ENCODE results near the gene KCNJ5.
A peak's percentile ranks its signal among the peaks of the same experiment; 100 is the strongest.

KCNJ5 gene

DNA sequence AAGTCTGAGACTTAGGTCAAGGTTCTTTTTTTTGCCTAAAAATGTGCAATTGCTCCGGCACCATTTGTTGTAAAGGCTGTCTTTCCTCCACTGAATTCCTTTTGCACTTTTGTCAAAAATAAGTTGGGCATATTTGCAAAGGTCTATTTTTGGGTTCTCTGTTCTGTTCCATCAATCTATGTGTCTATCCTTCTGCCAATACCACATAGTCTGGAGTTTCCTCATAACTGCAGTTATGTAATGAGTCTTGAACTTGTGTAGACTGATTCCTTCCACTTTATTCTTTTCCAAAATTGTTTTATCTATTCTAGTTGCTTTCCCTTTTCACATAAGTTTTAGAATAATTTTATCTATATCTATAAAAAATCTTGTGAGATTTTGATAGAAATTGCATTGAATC is 6.7 kb downstream of the KCNJ5 start:
- DNase-seq: no peak

DNA sequence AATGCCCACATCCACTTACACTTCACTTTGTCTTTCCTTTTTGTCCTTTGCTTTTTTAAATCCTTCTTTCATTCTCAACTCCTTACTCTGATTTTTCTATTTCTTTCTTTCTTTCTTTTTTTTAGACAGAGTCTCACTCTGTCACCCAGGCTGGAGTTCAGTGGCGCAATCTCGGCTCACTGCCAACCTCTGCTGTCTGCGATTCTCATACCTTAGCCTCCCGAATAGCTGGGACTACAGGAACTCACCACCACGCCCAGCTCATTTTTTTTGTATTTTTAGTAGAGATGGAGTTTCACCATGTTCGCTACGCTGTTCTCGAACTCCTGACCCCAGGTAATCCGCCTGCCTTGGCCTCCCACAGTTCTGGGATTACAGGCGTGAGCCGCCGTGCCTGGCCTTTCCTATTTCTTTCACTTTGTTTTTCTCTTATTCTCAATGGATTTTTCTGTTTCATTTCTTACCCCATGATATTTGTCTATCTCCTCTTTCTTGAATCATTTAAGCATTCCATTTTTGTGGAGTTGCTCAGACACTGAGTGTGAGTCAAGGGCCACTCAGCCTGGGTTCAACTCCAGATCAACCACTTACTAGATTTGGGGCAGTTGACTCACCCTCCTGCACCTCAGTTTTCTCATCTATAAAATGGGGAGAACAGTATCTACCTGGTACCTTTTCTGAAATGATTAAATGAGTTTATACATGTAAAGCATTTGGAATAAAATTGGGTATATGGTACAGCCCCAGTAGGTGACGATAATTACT is 7.6 kb downstream of the KCNJ5 start:
- no peak for DNase-seq

DNA sequence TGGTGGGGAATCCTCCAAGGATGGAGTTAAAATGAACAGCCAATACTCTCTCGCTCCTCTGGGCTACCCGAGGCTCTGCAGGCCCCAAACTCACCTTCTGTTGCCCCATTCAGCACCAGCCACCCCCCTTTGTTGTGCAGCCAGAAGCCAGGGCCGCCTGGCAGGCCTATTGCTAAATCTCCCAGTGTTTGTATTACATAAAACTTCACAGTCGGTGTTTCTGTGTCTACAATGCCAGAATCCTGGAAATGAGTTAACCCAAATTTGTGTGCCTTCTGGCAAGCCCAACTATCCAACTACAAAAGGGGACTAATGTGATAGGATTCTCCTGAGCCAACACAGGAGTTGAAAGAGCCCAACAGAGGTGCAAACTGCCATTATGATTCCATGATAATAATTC is 9.3 kb downstream of the KCNJ5 start:
- no peak for DNase-seq

DNA sequence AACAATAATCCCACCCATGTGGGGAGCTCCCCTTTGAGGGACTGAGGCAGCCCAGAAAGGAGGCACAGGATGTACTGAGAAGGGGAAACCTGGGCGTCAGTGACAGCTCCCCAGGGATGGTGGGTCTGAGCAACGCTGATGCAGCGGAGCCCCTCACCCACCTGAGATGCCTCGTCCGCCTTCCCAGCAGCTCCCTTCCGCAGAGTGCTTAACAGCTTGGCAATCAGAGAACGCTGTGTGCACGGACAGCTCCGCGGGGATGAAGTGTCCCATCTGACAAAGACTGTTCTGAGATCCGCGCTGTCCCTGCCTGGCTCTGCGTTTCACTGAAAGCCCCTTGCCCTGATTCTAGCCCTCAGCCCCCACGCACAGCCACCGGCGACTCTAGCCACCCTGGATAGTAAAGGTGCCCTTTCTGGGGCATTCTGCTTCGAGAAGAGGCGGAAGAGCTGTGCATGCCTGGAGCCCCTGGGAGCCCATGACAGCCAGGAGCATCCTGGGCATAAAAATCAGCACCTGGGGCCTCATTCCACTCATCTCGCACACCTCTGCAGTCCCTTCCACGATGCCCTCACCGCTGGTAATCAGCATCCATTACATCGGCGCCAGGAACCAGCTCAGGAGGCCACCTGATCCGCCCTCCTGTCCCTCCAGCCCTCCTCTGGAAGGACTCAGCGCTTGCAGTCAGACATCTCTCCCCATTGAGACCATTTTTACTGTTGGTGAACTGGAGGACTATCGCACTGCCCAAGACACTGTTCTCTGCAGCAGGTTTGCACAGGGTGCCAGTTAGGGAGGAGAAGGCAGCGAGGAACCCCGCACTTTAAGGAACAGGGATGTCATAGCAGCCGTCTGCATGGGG is 10.7 kb downstream of the KCNJ5 start:
- no peak for DNase-seq

DNA sequence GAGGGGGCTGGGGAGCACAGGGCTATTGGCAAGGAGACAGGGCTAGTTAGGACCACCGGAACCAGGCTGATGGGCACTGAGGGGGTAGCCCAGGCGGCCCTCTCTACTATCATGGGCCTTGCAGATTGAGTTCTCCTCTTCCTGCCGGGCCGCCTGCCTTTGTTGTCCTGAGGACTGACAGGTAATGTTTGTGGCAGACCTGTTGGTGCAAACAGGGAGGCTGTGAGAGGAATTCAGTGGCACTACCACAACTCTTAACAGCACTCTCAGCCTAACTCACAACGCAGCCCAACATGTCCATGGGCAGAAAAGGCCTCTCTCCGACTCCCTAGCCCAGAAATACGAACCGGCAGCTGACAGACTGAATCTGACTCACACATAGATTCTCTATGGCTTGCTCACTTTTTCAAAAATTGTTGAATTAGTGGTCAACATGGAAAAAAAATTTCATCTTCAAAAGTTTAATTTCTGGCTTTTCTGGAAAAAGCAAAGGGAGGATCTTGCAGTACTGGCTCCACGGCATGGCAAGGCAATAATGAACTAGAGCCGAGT is 11.4 kb downstream of the KCNJ5 start:
- DNase-seq: no peak

DNA sequence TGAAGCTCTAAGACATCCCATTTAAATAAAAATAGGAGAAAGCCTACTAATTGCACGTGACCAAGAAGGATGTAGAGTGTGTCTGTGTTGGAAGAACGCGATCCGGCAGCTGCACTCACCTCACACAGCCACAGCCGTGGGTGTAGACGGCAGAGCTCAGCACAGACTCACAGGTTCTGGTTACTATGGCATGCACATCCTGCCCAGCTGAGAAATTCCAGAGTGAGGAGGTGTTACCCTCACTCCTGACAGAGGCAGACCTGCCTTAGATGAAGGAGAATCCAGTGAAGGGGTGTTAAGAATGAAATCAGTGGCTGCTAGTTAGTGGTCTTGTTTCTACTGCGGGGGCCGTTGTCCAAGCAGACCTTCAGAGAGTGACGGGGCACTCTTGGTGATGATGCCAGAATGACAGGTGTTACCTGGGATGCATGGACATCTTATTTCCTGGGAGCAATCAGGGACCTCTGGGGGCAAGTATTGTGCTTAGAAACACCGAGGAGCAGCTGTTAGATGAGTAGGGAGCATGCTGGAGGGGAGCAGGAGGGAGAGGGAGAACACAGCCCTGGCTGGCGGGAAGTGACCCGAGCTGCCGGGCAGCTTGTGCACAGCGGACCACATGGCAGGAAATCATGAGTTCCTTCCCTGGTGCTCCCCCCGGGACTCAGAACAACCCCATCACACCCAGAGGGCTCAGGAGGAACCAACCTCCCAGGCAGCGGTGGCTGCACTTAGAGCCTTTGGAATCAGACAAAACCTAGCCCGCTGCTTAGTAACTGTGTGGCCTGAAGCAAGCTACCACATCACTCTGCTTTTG is 12.3 kb downstream of the KCNJ5 start:
- DNase-seq: no peak

DNA sequence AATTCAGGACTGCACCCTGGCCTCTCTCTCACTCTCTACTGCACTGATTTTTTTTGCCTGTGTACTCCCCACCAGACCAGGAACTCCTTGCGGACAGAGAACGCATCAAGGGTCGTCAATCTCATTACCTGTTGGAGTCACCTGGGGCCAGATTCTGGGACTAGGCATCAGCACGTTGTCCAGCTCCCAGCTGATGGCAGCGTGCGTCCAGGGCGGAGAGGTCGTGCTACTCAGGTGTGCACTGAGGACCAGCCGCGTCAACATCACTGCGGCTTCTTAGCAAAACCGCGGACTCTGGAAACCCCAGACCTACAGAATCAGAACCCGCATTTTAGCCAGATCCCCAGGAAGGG is 13.1 kb downstream of the KCNJ5 start:
- no peak for DNase-seq

DNA sequence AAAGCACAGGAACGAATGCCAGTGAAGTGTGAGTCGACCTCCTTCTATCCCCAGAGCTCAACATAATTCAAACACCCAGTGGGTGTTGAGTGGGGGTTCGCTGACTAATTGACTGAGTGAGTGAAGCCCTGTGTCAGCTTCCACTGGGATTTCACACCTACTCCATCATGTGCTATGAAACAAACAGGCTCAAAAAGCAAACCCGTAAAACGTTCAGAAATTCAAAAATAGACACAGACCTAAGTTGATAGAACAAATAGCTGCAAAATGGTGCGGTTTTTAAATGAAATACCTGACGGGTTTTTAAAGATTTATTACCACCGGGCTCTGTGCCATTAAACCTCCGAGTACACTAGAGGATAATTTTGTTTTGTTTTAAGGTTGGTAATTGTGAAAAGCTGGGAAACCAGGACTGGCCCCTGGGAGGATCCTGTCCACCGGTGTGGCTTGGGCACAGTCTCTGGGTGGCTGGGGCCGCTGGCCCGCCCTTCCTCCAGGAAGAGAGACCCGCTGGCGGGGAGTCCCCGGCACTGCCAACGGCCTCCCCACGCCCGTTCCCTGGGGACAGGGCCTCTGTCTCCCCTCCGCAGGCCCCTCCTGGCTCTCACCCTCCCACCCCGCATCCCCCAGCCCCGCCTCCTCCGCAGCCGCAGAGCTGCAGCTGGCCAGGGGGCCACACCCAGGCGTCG is 13.6 kb downstream of the KCNJ5 start:
- no peak for DNase-seq

DNA sequence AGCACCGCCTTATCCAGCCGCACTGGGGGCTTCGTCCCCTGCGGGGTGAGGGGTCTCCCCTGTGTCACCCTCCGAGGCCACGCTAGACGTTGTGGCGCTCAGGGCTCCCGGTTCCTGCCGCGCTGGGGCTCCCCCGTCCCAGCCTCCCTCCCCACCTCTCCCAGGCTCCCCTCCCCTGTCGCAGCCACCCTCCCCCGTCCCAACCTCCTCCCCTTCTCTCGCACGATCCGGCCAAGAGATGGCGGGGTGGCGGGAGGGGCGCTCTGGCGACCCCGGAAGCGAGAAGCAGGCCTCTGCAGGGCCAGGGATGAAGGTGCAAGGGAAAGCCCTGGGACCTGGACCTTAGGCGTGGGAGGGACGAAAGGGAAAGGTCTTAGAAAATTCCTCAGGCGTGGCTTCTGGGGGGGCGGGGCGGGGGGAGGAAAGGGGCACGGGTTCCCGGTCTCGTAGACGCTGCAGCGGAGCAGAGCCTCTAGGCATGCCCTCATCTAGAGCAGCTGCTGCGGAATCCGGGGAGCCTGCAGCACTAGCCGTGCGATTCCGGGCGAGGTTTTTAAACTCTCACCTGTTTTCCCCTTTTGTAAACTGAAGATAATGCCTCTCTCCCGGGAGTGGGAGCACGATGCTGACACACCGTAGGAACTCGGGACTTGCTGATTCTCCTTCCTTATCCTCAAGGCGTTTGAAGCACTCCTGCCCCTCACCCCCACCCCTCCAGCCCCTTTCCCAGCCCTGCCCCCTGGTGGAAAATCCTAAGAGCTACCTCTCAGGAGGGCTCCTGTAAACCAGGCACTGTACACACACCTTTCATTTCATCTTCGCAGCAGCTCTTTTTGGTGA is 14.4 kb downstream of the KCNJ5 start:
- DNase-seq: peak; percentile 27

DNA sequence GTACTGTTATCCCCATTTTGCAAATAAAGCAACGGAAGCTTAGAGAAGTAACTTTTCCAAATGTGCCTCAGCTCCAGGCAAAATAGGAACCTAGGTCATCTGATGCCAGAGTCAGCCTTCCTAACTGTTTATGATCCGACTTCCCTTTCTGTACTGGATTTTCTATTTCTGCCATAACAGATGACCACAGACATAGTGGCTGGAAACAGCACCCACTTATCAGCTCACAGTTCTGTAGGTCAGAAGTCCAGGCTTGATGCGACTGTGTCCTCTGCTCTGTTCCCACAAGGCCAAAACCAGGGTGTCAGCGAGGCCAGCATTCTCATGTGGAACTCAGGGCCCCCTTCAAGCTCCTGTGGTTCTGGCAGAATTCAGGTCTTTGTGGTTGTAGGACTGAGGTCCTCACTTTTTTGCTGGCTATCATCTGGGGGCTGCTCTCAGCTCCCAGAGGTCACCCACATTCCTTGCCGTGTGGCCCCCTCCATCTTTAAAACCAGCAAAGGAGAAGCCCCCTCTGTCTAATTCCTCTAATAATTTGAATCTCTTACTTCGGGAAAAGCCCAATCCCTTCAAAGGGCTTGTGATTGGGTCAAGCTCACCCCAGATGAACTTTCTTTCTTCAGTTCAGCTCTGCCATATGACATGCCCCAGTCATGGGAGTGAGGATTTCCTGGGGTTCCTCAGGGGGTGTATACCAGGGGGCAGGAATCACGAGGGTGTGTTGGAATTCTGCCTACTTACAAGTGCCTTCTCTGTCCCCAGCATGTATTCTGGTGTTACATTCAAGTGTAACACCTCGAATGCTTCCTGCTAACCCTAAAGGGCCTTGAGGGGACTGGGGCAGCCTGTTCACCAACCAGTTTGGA is 15.3 kb downstream of the KCNJ5 start:
- no peak for DNase-seq

DNA sequence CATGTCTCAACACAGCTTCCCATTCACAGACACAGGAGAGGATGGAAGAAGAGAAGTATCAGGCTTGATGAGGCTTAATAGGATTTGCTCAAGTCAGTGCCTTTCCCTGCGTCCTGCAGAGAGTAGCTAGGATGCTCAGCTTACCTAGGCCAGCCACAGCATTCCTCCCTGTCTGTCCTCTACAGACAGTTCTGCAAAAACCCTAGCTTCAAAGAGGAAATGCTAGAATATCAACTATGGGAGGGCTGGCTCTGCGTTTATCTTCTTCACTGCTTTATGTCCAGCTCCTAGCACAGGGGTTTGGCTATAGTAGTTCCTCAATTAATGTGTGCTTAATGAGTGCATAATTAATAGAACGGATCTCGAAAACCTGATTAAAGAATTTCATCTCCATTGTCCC is 16.4 kb downstream of the KCNJ5 start:
- DNase-seq: no peak

DNA sequence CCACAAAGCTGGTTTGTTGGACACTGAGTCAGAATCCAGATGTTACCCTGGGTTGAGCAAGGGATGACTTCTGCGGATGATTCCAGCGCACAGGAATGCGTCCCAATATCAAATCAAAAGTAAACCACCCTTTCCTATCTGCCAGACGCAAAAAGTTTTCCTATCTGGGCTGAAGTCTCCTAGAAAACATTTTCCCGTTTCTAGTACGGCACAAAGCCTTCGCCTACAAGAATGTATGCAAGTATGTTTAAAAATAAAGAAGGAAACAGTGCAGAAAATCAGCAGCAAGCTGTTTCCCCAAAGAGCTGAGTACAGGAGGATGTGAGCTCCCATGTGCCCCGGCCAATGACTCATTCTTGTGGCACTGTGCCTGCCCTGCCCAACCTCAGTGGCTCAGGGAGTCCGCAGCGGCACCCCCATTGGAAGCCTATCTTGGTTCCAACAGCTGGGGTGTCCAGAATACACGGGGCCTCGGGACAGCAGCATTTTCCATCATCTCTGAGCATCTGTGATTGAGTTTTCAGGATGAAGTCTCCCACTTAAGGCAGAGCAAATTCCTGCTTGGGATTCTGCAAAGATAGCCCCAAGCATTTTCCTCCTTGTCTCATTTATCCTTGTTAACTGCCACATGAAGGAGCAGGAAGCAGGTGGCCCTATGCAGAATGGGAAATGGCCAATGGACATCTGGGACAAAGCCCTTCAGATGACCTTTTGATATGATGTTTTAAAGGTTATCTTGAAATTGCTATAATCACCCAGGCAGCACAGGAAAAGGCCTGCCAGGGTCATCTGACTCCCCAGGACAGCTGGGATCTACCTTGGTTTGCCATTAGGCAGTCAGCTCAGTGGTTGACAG is 17.5 kb downstream of the KCNJ5 start:
- no peak for DNase-seq

DNA sequence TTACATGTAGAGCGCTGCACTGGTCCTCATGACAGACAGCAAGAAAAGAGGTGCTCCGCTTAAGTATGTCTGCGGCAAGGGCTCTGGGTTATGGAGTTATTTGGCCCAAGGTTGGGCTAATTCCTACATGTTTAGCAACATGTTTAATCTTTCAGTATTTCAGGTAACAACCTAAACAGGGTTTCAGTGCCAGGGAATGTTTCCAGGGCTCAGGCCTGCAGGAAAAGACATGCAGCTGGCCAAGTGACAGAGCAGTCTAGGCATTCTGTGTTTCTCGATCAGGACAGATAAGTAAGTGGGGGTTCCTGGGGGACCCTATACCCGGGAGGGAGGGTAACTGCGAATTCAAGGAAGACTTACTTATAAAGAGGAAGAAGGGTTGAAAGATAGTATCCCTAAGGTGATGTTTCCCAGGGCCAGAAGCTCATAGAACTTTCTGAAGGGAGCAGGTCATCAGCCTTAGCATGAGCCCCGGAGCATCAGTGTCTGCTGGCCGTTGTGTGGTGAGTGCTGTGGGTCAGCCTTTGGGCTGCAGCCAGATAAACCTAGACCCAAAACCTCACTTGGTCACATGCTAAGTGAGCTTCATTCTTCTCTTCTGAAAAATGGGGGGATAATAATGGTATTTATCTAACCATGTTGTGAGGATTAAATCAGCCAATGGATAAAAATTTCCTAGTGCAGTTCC is 18.4 kb downstream of the KCNJ5 start:
- no peak for DNase-seq

DNA sequence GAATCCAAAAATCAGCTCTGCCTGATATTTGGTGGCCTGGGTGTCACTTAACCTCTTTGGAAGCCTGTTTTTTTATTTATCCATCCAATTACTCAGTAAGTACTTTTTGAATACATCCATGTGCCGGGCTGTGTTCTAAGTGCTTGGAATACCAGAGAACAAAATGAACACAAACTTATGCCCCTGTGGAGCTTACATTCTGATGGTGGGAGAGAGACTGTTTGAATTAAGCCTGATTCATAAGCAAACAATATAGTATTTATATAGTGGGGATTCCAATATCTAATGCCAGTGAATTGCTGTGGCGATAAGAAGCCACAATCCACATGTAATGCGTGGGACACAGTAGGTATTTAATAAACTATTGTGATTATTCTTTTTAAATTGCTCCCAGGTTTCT is 19.4 kb downstream of the KCNJ5 start:
- no peak for DNase-seq

DNA sequence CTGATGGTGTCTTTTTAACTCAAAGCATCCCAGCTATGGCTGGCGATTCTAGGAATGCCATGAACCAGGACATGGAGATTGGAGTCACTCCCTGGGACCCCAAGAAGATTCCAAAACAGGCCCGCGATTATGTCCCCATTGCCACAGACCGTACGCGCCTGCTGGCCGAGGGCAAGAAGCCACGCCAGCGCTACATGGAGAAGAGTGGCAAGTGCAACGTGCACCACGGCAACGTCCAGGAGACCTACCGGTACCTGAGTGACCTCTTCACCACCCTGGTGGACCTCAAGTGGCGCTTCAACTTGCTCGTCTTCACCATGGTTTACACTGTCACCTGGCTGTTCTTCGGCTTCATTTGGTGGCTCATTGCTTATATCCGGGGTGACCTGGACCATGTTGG is 20.1 kb downstream of the KCNJ5 start:
- no peak for DNase-seq

DNA sequence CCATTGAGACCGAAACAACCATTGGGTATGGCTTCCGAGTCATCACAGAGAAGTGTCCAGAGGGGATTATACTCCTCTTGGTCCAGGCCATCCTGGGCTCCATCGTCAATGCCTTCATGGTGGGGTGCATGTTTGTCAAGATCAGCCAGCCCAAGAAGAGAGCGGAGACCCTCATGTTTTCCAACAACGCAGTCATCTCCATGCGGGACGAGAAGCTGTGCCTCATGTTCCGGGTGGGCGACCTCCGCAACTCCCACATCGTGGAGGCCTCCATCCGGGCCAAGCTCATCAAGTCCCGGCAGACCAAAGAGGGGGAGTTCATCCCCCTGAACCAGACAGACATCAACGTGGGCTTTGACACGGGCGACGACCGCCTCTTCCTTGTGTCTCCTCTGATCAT is 20.5 kb downstream of the KCNJ5 start:
- DNase-seq: no peak

DNA sequence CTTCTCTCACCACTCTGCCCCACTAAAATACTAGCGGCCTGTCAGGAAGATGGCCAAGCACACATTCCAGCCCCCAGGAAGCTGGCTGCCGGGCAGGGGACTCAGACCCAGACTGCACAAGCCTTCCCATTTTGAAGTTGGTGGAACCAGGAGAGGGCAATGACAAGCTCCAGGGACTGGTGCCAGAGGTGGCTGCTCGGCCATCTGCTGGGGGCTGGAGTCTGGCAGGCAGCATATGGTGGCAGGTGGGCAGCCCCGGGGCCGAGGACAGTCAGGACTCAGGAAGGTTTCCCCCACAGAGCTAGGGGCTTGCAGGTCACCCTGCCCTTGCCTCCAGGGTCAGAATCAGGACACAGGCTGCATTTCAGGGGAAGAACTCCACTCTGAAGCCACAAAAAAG is 22.6 kb downstream of the KCNJ5 start:
- DNase-seq: no peak

DNA sequence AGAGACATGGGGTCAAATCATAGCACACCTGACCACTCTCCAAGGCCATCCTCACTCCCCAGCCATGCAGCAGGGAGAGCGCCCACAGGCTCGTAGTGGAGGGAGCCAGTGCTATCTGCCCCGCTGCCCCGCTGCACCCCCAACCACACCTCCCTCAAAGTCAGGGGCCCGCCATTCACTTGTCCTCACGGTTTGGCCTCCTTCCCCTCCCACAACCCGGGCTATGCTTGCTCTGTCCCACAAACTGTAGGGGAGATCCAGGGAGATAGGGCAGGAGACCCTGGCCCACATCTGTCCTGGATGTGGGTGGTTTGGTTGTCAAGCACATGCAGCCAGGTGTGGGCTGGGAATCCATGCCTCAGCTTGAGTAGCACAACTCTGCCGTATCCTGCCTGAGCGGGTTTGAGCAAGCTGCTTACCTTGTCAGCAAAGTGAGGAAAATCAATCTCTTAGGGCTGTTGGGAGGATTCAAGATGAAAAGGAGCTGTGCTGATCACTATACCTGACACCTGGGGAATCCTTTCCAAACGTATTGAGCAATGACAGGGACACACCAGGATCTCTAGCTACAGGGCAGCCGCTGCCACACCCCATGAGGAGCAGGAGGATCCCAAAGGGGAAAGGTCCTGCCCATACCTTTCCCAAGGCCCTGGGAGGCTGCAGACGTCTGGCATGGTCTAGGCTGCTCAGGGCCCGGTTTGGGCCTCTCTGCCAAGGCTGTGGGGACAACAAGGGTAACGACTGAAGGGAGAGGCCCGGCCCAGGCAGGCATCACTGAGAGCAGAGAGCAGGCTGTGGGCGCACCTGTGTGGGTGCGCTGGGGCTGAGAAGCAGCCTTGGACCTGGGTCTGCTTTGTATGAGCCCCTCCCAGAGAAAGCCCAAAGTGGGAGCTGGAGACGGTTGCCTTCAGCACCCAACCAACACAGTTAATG is 23.3 kb downstream of the KCNJ5 start:
- DNase-seq: no peak
